Panc1 (cell line): ENCODE measurements around the gene CHPF2. TPM values are rescaled to one million over a fixed set of nuclear protein-coding genes. Genes with fewer than 3 reads are reported as not detected.

Source experiments
- ATAC-seq: fragments of 200-7000 bp; cut with Tn5 transposase; 2 replicates; pipeline ENCODE4 v1.9.1; 2020; ENCODE audit warnings: mild to moderate bottlenecking, moderate library complexity
- BruUV-seq: library from RNA; stranded (reverse); fragments of 400-500 nt; replicated peaks from 2 replicates; lab custom pipeline; 2021; lab: Mats Ljungman, UMichigan
- CTCF ChIA-PET: fragments of 300-600 bp; sonication (Branson Sonifier 250); formaldehyde crosslinking; loops from one replicate; lab custom pipeline; 2022; ENCODE audit warnings: antibody characterized with exemption; lab: Charles Lee
- POLR2A ChIA-PET: fragments of 300-600 bp; sonication (Branson Sonifier 250); formaldehyde crosslinking; loops from one replicate; lab custom pipeline; 2022; ENCODE audit warnings: antibody characterized with exemption; lab: Charles Lee
- DNase-seq: peaks from one replicate; pipeline ENCODE4 v3.0.0-alpha.2; 2010; ENCODE audit warnings: low read depth, low spot score
- H3K27ac ChIP-seq: 2 replicates; pipeline ENCODE4 v1.5.1; 2011; ENCODE audit warnings: mild to moderate bottlenecking, low read length, inconsistent platforms
- H3K27me3 ChIP-seq: fragments of 200-500 bp; sonication (Bioruptor generic); 2 replicates; pipeline ENCODE4 v1.6.0; 2014; ENCODE audit warnings: low read length, inconsistent platforms; ENCODE audit not compliant: control insufficient read depth, insufficient read depth
- H3K36me3 ChIP-seq: fragments of 200-500 bp; sonication (Bioruptor generic); 2 replicates; pipeline ENCODE4 v1.5.1; 2014; ENCODE audit warnings: inconsistent platforms, mild to moderate bottlenecking, low read length, moderate library complexity; ENCODE audit not compliant: control insufficient read depth, insufficient read depth
- H3K4me1 ChIP-seq: 2 replicates; pipeline ENCODE4 v1.5.1; 2011; ENCODE audit warnings: inconsistent platforms, mild to moderate bottlenecking, low read length, moderate library complexity; ENCODE audit not compliant: control insufficient read depth, insufficient read depth
- H3K4me3 ChIP-seq, 2 experiments: 2 replicates each; pipeline ENCODE4 v1.5.1; 2011 to 2012; ENCODE audit warnings: low read depth in 2 of 2, low read length in 2 of 2, mild to moderate bottlenecking in 2 of 2, inconsistent platforms in 1 of 2, moderate library complexity in 1 of 2
- H3K9me3 ChIP-seq: fragments of 200-500 bp; sonication (Bioruptor generic); 2 replicates; pipeline ENCODE4 v1.5.1; 2014; ENCODE audit warnings: low read depth, mild to moderate bottlenecking, inconsistent platforms, low read length, moderate library complexity; ENCODE audit not compliant: control insufficient read depth, insufficient read depth
- CTCF ChIP-seq: fragments of 450-650 bp; IDR thresholded peaks from 2 replicates; pipeline ENCODE4 v1.5.1; 2017; ENCODE audit warnings: mild to moderate bottlenecking
- POLR2AphosphoS5 ChIP-seq: IDR thresholded peaks from 2 replicates; pipeline ENCODE4 v1.6.1; 2012; ENCODE audit warnings: mild to moderate bottlenecking, low read depth, low read length, moderate library complexity
- SIN3A ChIP-seq: IDR thresholded peaks from 2 replicates; pipeline ENCODE4 v1.6.1; 2012; ENCODE audit warnings: low read depth, mild to moderate bottlenecking, low read length, moderate library complexity, borderline replicate concordance; ENCODE audit not compliant: insufficient read depth
- TCF7L2 ChIP-seq: IDR thresholded peaks from 2 replicates; pipeline ENCODE4 v1.6.1; 2011; ENCODE audit warnings: mild to moderate bottlenecking, low read depth, low read length, inconsistent platforms
- in situ Hi-C: cut with HindIII; loops from 2 replicates; pipeline ENCODE4 v1.10.0; 2016; ENCODE audit warnings: low sequenced_read_pairs, low pct_unique_long_range_greater_than_20kb
- intact Hi-C: fragments of 100-400 bp; cut with micrococcal nuclease; formaldehyde crosslinking; loops from one replicate; pipeline ENCODE4 v1.10.0; 2022; ENCODE audit not compliant: unreplicated experiment
- total RNA-seq: library from RNA; stranded (reverse); gene quantifications from one replicate; pipeline ENCODE4 v1.2.1, GENCODE V29; 2021; ENCODE audit not compliant: unreplicated experiment
- TF ChIP-seq, protein P1 (sequence below), 2 experiments: IDR thresholded peaks; 2 replicates each; pipeline ENCODE4 v1.6.1; 2011 to 2012; ENCODE audit warnings: low read depth in 2 of 2, control low read depth in 1 of 2, low read length in 1 of 2, mild to moderate bottlenecking in 1 of 2, moderate library complexity in 1 of 2; ENCODE audit not compliant: insufficient read depth in 1 of 2

Gene CHPF2
- total RNA-seq, 1 experiment from 2014 or later, result 44.9 TPM

- Histone ChIP-seq H3K27ac (no peak overlapping the region), H3K9me3 (no peaks in the 10 kb centered on the region), H3K4me3 (no peak overlapping the region), H3K27me3 (no peaks in the 10 kb centered on the region), H3K4me1 (peaks cover 4% of the 10 kb centered on the region; the same call in 1 of the 2 replicates), H3K36me3 (no peaks in the 10 kb centered on the region; the same call in none of the 2 replicates)
- CTCF ChIA-PET, result no interaction called here
- TF ChIP-seq SIN3A (no peak), POLR2AphosphoS5 (no peak), CTCF (no peak), TCF7L2 (no peak)
- TF ChIP-seq, protein P1, sequence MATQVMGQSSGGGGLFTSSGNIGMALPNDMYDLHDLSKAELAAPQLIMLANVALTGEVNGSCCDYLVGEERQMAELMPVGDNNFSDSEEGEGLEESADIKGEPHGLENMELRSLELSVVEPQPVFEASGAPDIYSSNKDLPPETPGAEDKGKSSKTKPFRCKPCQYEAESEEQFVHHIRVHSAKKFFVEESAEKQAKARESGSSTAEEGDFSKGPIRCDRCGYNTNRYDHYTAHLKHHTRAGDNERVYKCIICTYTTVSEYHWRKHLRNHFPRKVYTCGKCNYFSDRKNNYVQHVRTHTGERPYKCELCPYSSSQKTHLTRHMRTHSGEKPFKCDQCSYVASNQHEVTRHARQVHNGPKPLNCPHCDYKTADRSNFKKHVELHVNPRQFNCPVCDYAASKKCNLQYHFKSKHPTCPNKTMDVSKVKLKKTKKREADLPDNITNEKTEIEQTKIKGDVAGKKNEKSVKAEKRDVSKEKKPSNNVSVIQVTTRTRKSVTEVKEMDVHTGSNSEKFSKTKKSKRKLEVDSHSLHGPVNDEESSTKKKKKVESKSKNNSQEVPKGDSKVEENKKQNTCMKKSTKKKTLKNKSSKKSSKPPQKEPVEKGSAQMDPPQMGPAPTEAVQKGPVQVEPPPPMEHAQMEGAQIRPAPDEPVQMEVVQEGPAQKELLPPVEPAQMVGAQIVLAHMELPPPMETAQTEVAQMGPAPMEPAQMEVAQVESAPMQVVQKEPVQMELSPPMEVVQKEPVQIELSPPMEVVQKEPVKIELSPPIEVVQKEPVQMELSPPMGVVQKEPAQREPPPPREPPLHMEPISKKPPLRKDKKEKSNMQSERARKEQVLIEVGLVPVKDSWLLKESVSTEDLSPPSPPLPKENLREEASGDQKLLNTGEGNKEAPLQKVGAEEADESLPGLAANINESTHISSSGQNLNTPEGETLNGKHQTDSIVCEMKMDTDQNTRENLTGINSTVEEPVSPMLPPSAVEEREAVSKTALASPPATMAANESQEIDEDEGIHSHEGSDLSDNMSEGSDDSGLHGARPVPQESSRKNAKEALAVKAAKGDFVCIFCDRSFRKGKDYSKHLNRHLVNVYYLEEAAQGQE (IDR thresholded peaks at IDR 0.05; ENCODE audit: insufficient read depth in 1 of 2, low read depth in 2 of 2, low read length in 1 of 2), result no peak
- intact Hi-C loops (no loop called here), in situ Hi-C loops (no loop called here)
- POLR2A ChIA-PET, result no interaction called here
- DNase-seq (no peak), ATAC-seq (no peak)
- BruUV-seq, result no TSS peak
These were observed 8.3 kb downstream of the CHPF2 start for GRCh38 chr7:151240536-151240935.

DNA sequence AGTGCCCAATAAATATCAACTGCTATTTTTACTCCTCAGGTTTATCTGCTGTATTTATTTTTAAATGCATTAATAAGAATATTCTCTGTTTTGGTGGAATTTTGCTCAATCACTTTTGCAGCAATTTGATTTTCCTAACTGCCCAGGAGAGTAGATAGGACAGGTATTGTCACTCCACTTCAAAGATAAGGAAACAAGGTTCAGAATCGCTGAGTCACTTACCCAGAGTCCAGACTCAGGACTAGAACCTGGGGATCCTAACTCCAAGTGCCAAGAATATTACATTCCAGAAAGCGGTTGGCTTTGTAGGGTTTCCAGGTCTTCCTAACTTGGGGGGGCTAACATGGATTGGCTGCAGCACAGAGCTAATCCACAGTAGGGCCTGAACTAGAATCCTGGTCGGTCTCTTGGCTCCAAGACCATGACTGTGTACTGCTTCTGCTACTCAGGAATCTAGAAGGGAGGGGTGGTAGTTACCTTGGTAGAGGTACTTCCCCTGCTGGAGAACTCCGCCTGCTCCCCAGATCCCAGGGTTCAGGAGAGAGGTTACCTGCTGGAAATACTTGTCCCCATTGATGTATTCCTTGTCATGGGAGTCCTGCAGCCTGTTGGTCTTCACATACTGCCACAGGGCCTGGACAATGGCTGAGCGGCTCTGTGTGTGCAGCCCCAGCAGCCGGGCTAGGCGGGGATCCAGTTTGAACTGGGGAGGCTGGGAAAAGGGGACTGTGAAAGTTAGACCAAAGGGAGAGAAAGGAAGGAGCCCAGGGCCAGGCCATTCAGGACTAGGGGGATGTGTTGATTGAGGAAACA, 8.9 kb downstream of the CHPF2 start:
- Histone ChIP-seq H3K27me3 (no peaks in the 10 kb centered on the region), H3K27ac (no peak overlapping the region), H3K4me3 (no peak overlapping the region), H3K4me1 (peaks cover 9% of the 10 kb centered on the region), H3K9me3 (no peaks in the 10 kb centered on the region), H3K36me3 (no peaks in the 10 kb centered on the region; the same call in 1 of the 2 replicates)
- no TSS peak for BruUV-seq
- ChIA-PET POLR2A (no interaction called here), CTCF (no interaction called here)
- DNase-seq, result no peak
- no peak for TF ChIP-seq POLR2AphosphoS5
- no peak for TF ChIP-seq TCF7L2
- TF ChIP-seq SIN3A, result no peak
- intact Hi-C loops, result no loop called here
- in situ Hi-C loops, result no loop called here
- no peak for ATAC-seq

DNA sequence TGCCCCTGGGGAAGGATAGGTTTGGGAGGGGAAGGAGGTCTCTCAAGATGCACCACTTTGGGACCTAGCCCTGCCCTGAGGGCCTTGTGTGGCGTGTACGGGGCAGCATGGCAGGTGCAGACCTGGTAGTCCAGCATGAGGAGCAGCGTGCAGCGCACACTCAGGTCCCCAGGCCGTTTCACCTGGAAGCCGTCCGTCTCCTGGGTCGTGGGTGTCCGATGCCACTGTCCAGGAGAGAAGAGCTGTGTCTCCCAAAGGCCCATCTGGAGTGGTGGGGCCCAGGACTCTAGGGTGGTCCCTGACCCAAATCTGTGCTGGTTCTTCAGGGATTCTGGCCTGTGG, 9.4 kb downstream of the CHPF2 start:
- ATAC-seq (no peak), DNase-seq (no peak)
- Histone ChIP-seq H3K9me3 (no peaks in the 10 kb centered on the region), H3K27ac (no peak overlapping the region), H3K4me1 (peaks cover 15% of the 10 kb centered on the region), H3K4me3 (no peak overlapping the region), H3K36me3 (no peaks in the 10 kb centered on the region; the same call in 1 of the 2 replicates), H3K27me3 (no peaks in the 10 kb centered on the region)
- TF ChIP-seq, protein P1 (IDR thresholded peaks at IDR 0.05; ENCODE audit: insufficient read depth in 1 of 2, low read depth in 2 of 2, low read length in 1 of 2), result no peak
- TF ChIP-seq SIN3A (no peak), CTCF (no peak), POLR2AphosphoS5 (no peak), TCF7L2 (no peak)
- ChIA-PET POLR2A (no interaction called here), CTCF (no interaction called here)
- intact Hi-C loops (no loop called here), in situ Hi-C loops (no loop called here)
- no TSS peak for BruUV-seq
